HG03571 (cell line): Measurements from ENCODE around the gene SFSWAP.
"Not testable (repeated sequence)": the region's sequence is repeated elsewhere in the genome, so short reads cannot be mapped to it uniquely, and the experiment has no call there.

Experiments used
- ATAC-seq: cut with Tn5 transposase; IDR thresholded peaks from one replicate; pipeline ENCODE4 v1.9.1; 2021; ENCODE audit not compliant: unreplicated experiment

The SFSWAP gene

DNA sequence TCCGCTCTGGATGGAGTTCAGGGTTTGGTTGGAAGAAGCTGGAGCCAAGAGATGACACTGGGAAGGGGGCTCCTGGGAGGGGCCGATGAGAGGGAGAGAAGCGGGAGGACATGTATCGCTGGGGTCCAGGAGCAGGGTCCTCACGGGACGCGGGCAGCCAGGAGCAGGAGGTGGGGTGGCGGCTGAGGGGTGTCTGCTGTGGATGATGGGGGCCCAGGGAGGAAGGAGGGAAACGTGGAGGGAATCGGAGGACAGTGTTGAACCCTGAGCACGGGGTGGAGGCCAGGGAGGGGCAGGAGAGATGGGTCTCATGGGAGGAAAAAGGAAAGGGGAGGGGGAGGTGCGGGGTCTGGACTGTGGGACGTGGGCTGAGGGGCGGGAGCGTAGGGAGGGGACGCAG lies 31.7 kb upstream of the SFSWAP start:
- not testable (repeated sequence) for ATAC-seq

DNA sequence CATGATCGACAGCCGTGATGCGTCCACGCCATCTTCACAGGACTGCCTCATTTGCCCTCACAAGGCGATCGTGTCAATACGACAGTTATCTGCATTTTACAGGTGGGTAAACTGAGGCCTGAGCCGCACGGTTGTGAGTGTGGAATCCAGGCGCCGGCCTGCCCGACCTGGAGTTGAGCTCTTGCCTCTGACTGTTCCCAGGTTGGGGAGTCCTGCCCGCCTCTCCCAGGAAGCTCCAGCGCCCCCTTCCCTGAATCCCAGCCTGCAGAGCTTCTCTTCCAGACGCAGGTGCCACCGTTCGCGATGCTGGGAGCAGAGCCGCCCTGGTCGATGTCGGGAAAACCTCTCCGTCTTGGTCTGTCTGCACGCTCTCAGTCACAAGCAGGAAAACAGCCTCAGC lies 31.1 kb upstream of the SFSWAP start:
- not testable (repeated sequence) for ATAC-seq

- not testable (repeated sequence) for ATAC-seq
These were observed 30.3 kb upstream of the SFSWAP start for GRCh38 chr12:131680392-131681256.

- no peak for ATAC-seq
These were observed 29.7 kb upstream of the SFSWAP start for GRCh38 chr12:131681257-131681620.

DNA sequence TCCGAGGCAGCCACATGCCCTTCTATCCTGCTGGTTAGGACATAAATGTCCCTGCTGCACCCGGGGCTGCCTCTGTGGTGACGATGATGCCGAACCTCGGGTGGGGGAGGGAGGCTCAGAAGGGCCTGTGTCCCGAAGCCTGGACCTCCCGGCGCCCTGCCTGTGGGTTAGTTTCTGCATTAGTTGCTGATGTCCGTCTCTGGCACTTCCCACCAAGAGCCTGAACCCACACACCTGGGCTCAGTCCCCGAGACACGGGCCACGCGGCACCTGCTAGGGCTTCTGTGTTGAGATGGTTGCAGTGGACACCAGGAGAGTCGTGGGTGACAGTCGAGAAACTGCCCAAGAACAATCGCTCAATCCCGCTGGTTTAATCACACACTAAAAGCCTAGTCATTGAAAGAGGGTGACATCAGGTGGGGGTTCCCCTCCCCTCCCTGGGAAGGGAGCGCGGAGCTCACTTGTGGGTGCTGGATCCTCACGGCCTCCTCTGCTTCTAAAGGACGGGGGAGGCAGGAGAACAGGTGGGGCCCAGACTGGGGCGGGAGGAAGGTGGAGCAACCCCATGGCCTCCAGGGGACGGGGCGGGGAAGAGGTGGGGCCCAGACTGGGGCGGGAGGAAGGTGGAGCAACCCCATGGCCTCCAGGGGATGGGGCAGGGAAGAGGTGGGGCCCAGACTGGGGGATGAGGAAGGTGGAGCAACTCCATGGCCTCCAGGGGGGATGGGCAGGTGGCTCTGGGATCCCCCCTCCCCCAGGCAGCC lies 29.0 kb upstream of the SFSWAP start:
- ATAC-seq = not testable (repeated sequence)

- ATAC-seq = no peak
These were observed 28.4 kb upstream of the SFSWAP start for GRCh38 chr12:131682510-131682895.

DNA sequence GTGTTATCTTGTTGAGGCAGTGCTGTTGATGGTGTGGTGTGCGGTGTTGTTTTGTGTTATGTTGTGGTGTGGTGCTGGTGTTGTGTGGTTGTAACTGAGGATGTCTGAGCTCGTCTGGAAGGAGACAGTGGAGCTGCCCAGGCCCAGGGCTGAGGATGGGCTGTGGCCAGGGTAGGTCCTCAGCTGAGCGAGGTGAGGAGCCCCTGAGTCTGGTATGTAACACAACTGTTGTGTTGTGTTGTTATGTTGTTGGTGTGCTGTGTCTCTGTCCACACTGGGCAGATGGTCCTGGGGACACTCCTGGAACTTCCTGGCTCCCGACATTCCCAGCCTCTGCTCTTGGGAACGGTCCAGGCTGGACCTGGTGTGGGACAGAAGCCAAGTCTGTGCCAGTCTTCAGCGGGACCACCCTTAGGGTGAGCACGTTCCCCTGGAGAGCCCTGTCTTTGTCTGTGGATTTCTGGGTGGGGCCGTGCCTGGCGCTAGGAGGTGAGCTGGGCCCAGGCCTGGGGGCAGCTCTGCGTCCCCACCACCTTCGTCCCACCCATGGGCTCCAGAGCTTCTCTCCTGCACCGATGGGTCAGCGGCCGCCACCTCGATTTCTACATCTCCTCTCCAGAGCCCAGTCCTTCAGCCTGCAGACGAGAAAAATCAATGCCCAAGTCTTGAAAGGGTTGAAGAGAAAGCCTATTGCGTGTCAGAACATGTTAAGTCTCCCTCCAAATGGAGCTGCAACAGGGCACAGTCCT lies 27.4 kb upstream of the SFSWAP start:
- ATAC-seq = no peak

- ATAC-seq = no peak
These were observed 26.7 kb upstream of the SFSWAP start for GRCh38 chr12:131684015-131684725.

DNA sequence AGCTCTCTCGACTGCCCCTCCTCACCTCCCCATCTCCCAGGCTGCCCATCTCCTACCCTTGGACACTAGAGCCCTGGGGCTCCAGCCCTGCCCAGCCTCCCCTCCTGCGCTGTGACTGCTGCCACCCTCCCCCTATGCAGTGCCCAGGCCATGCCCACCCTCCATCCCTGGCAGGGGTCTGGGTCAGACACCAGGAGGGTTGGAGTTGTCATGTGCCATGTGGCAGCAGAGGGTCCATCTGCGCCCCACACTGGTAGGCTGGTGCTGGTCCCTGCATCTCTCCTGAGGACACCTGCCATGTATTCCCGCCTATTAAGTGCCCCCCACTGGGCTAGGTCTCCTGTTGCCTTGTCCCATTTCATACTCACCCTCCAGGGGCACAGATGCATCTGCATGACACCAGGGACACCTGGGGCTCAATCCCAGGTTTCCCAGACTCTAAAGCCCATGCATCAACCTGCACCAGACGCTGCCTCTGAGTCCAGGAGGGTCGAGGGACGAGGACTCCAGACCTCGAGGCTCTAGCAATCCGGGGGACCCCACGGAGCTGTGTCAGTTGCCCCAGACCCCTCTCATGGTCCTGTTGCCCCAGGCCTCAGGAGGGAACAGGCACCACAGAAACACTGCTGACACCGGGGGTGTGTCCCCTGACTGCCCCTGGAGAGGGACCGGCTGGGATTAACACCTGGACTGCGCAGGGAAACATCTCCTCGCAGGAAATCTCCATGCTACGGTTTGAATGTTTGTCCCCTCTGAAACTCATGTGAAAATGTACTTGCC lies 23.4 kb upstream of the SFSWAP start:
- ATAC-seq = no peak

- no peak for ATAC-seq
These were observed 22.6 kb upstream of the SFSWAP start for GRCh38 chr12:131688131-131688844.

GRCh38 chr12:131688845-131689154 lies 22.1 kb upstream of the SFSWAP start:
- ATAC-seq = no peak

DNA sequence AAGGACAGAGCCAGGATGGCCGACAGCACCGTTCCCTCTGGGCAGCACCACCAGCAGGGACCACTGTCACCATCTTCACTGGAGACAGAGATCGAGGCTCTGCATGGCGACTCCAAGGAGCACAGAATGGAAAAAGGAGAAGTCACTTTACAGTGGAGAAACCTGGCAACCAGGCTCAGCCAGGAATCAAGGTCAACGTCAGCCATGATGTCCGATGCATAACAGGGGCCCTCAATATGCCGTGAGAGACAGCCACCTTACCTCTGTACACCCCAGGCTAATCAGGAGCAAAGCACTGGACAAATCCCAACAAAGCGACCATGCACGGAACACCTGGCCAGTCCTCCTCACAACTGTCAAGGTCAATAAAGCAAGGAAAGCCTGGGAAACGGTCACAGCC lies 20.6 kb upstream of the SFSWAP start:
- ATAC-seq = no peak

DNA sequence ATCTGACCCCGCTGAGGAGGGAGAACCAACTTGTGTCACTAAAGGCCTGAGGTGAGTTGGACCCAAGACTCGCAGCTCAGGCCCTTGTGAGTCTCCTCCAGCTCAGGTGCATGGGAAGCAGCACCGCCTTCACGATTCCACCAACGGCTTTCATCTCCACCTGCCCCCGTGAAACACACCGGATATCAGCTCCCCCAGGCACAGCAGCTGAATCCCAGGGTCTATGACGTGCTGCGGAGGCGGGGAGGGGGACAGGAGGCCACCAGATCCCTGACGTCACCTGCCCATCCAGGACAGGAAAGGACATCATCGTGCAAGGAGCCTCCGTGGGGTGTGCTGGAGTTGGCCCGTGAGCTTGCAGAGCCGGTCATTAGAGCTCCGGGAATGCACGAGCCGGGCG lies 18.5 kb upstream of the SFSWAP start:
- no peak for ATAC-seq

- no peak for ATAC-seq
These were observed 17.7 kb upstream of the SFSWAP start for GRCh38 chr12:131693149-131693548.

DNA sequence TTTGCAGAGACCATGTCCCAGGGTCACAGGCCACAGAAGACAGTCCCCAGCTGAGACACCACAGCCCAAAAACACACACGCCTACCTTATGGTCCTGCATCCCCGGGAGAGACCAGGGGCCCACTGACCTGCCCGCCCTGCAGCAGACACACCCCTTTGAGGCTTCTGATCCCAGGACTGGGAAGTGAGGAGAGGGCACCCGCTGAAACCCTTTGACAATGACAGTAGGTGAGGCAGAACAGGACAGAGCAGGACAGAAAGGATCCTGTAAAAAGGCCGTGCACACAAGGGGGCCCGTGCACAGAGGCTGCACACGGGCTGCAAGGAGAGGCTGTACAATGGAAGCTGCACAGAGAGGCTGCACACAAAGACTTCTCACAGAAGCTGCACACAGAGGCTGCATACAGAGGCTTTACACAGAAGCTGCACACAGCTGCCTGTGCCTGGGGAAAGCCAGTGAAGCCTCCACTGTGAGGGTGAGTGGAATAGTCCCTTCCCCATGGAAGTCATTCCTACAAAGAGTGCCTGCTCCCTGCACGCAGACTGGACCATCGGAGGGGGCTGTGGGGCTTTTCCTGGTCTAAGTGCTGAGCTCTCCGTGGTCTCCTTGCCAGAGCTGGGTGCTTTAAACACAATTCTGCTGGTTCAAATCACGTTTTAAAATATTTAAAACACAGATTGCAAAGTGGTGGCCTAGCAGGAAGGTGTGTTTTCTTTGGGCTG lies 16.6 kb upstream of the SFSWAP start:
- no peak for ATAC-seq

DNA sequence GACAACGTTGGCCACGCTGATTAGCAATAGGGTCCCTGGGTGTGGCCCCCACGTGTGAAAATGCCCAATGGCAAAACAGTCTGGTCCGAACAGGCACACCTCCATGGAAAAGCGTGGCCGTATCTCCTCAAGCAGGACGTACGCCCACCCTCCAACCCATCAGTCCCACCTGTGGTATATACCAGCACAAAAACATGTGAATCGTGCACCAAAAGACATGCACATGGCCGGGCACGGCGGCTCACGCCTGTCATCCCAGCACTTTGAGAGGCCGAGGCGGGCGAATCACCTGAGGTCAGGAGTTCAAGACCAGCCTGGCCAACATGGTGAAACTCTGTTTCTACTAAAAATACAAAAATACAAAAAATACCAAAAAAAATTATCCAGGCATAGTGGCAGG lies 14.9 kb upstream of the SFSWAP start:
- no peak for ATAC-seq

DNA sequence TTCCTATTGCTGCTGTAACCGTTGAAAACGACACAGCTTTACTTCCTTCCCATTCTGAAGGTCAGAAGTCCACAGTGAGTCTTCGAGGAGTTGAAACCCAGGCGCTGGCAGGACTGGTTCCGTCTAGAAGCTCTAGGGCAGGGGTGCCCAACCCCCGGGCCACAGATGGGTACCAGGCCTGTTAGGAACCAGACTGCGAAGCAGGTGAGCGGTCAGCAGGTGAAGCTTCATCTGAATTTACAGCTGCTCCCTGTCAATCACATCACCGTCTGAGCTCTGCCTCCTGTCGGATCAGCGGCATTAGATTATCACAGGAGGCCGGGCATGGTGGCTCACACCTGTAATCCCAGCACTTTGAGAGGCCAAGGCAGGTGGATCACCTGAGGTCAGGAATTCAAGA lies 12.6 kb upstream of the SFSWAP start:
- ATAC-seq = no peak

DNA sequence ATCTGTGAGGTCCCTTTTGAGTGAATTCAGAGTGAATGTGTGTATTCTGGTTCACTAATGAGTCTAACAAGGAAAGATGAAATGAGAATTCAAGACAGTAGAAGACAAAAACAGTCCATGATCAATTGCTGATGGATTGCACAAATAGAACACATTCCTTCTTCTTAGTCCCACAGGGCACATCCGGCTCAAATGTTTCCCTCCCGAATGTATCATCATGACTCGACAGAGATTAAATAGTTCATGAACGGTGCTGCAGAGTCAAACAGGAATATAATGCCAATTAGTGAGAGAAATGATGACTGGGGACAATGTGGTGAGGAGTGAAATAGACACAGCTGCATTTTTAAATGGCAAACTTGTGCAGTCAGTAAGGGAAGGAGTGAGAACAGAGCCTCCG lies 11.5 kb upstream of the SFSWAP start:
- no peak for ATAC-seq

- ATAC-seq = no peak
These were observed 10.6 kb upstream of the SFSWAP start for GRCh38 chr12:131700271-131700670.
